Stimulated activated CD8-positive, alpha-beta memory T cell treated with anti-CD3 and anti-CD28 coated beads, Interleukin-7, amount 100 ng/mL, for 24 hours (primary cell): Measurements from ENCODE around the gene EBI3.
A peak's percentile ranks its signal among the peaks of the same experiment; 100 is the strongest.
"Not testable (repeated sequence)": the region's sequence is repeated elsewhere in the genome, so short reads cannot be mapped to it uniquely, and the experiment has no call there.

Experiments
- DNase-seq: peaks from one replicate; pipeline ENCODE4 v3.0.0-alpha.2; 2020; ENCODE audit warnings: low read depth

The EBI3 gene

GRCh38 chr19:4200940-4201542 lies 28.3 kb upstream of the EBI3 start:
- DNase-seq, result no peak

- no peak for DNase-seq
These were observed 27.5 kb upstream of the EBI3 start for GRCh38 chr19:4201798-4202197.

GRCh38 chr19:4206818-4207484 lies 22.4 kb upstream of the EBI3 start:
- DNase-seq, result no peak

GRCh38 chr19:4208385-4209094 lies 20.8 kb upstream of the EBI3 start:
- no peak for DNase-seq

DNA sequence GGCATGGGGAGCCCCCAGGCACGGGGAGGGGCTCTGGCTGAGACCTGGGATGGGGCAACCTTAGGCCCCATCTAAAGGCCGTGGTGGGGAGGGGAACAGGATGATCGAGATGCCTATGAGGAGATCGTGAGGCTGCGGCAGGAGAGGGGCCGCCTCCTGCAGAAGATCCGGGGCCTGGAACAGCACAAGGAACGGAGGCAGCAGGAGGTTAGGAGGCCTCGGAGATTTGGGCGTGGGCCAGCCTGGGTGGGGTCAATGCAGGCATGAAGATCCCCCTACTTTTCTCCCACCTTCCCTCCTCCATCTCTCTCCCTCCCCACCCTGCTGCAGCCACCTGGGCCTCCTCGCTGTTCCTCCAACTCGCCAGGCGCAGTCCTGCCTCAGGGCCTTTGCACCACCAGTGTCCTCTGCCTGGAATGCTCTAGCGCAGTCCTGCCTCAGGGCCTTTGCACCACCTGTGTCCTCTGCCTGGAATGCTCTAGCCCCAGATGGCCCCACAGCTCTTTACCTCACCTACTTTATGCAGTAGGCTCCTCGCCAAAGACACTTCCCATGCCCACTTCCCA lies 19.1 kb upstream of the EBI3 start:
- no peak for DNase-seq

GRCh38 chr19:4213116-4213515 lies 16.2 kb upstream of the EBI3 start:
- DNase-seq, result no peak

DNA sequence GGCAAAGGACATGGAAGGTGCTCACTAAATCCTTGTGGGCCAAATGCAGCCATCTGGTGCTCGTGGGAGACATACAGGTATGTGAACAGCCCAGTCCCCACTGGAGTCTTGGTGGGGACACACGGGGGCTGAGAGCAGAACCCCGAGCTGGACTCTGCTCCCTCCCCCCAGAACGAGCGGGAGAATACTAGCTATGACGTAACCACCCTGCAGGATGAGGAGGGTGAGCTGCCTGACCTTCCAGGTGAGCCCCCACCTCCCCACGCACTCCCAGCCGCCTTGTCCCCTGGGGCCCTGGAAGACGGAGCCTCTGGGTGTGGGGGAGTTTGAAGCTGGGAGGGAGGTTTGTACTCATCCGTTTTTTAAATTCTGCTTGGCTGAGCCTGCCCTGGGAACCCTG lies 13.5 kb upstream of the EBI3 start:
- DNase-seq, result no peak

DNA sequence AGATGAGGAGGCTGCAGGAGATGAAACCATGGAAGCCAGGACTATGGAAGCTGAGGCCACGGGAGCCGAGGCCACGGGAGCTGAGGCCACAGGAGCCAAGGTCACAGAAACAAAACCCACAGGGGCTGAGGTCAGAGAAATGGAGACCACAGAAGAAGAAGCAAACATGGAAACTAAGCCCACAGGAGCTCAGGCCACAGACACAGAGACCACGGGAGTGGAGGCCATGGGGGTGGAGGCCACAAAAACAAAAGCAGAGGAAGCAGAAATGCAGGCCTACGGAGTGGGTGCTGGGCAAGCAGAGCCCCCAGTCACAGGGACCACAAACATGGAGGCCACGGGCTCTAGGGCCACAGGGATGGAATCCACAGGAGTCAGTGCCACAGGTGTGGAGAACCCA lies 12.5 kb upstream of the EBI3 start:
- no peak for DNase-seq

DNA sequence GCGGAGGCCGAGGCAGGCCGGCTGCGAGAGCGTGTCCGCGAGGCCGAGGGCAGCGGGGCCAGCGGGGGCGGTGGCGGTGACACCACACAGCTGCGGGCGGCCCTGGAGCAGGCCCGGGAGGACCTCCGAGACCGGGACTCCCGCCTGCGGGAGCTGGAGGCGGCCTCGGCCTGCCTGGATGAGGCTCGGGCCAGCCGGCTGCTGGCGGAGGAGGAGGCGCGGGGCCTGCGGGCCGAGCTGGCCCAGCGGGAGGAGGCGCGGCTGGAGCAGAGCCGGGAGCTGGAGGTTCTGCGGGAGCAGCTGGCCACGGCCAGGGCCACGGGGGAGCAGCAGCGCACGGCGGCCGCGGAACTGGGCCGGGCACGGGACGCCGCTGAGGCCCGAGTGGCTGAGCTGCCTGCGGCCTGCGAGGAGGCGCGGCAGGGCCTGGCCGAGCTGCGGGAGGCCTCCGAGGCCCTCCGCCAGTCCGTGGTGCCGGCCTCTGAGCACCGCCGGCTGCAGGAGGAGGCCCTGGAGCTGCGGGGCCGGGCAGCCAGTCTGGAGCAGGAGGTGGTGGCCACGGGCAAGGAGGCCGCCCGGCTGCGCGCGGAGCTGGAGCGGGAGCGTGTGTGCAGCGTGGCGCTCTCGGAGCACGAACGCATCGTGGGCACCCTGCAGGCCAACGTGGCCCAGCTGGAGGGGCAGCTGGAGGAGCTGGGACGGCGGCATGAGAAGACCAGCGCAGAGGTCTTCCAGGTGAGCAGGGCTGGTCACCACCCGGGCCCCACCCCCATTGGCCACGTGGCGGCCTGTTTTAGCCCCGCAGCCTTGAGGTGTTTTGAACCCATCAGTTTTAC lies 11.7 kb upstream of the EBI3 start:
- no peak for DNase-seq

- DNase-seq, result not testable (repeated sequence)
These were observed 10.8 kb upstream of the EBI3 start for GRCh38 chr19:4218523-4218922.

GRCh38 chr19:4220188-4220587 lies 9.1 kb upstream of the EBI3 start:
- DNase-seq, result no peak

DNA sequence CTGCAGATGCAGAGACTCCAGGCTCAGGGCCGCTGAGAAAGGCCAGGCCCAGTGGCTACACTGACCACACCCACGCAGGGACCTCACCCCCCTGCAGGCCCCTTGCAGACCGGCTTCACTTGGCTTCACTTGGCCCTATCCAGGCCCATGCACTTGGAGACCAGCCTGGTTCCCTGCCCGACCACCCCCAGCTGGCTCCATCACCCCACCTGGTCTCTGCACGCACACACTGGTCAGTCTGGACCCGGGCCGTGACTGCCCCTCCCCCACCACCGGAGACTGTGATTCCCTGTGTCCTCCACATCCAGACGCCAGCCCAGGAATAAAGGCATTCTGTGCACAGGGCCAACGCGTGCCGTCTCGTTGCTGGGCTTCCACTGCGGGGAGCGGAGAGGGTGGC lies 4.9 kb upstream of the EBI3 start:
- DNase-seq, result no peak

DNA sequence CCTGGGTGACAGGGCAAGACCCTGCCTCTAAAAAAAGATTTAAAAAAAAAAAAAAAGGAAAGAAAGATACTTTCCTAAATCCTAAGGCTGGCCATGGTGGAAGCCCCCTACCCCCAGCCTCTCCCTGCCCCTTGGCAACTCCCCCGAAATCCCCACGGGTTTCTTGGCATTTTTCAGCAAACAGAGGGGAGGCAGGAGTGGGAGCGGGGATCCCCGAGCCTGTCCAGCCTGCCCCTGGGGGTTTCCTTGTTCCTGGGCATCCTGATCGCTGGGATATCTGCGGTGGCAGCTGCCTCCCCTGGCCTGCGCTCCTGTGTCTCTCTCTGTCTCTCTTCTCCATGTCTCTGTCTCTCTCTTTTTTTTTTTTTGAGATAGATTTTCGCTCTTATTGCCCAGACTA lies 3.4 kb upstream of the EBI3 start:
- DNase-seq, result no peak

DNA sequence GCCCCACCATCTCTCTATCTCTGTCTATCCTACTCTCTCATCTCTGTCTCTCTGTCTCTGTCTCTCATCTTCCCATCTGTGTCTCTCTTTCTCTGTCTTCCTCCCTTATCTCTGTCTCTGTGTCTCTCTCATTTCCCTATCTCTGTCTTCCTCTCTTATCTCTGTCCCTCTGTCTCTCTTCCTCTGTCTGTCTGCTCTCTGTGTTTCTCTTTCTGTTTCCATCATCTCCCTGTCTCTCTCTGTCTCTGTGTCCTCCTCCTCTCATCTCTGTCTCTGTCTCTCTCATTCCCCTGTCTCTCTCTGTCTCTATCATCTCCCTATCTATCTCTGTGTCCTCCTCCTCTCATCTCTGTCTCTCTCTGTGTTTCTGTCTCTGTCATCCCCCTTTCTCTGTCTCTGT lies 1.6 kb upstream of the EBI3 start:
- DNase-seq, result no peak

DNA sequence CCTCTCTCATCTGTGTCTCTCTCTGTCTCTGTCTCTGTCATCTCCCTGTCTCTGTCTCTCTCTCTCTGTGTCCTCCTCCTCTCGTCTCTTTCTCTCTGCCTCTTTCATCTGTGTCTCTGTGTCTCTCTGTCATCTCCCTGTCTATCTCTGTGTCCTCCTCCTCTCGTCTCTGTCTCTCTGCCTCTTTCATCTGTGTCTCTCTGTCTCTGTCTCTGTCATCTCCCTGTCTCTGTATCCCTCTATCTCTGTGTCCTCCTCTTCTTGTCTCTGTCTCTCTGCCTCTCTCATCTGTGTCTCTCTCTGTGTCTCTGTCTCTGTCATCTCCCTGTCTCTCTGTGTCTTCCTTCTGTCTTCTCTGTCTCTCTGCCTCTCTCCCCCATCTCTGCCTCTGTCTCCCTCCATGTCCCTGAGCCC lies 551 bp upstream of the EBI3 start:
- DNase-seq, result no peak

DNA sequence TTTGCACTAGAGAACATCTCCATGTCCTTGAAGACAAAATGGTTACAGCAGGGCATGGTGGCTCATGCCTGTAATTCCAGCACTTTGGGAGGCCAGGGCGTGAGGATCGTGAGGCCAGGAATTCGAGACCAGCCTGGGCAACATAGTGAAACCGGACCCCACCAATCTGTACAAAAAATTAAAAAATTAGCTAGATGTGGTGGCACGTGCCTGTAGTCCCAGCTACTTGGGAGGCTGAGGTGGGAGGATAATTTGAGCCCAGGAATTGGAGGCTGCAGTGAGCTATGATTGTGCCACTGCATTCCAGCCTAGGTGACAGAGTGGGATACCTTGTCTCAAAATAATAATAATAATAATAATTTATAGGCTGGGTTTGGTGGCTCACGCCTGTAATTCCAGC lies 914 bp downstream of the EBI3 start:
- DNase-seq, result not testable (repeated sequence)

- not testable (repeated sequence) for DNase-seq
These were observed 2.2 kb downstream of the EBI3 start for GRCh38 chr19:4231521-4231920.

DNA sequence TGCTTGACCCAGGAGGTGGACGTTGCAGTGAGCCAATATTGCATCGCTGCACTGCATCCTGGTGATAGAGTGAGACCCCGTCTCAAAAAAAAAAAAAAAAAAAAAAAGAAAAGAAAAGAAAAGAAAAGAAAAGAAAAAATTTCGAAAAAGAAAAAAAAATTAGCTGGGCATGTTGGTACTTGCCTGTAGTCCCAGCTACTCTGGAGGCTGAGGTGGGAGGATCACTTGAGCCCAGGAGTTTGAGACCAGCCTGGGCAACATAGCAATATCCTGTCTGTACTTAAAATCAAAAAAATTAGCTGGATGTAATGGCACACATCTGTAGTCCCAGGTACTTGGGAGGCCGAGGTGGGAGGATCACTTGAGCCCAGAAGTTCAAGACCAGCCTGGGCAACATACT lies 2.8 kb downstream of the EBI3 start:
- DNase-seq, result not testable (repeated sequence)

DNA sequence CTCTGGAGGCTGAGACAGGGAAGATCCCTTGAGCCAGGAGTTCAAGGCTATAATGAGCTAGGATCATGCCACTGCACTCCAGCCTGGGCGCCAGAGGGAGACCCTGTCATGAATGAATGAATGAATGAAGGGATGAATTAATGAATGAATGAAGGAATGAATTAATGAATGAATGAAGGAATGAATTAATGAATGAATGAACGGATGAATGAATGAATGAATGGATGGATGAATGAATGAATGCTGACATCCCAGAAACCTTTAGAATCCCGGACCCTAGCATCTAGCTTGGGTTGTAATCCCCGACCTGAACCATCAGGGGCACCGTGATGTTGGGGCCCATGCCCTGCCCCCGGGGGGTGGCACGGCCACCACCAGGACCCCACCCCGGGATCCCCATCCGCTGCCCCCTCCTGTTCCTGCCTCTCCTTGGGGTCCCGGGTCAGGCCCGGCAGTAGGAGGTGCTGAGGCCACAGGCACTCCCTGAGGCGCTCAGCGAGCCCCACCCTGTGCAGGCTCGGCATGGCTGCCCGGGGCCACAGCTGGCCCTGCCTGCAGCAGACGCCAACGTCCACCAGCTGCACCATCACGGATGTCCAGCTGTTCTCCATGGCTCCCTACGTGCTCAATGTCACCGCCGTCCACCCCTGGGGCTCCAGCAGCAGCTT lies 3.4 kb downstream of the EBI3 start:
- no peak for DNase-seq

GRCh38 chr19:4233282-4233853 lies 4.0 kb downstream of the EBI3 start:
- DNase-seq, result peak; percentile 66

GRCh38 chr19:4234142-4234861 lies 5.0 kb downstream of the EBI3 start:
- DNase-seq, result no peak
